ENCODE data around the gene JRKL.
"Not testable (repeated sequence)": the region's sequence is repeated elsewhere in the genome, so short reads cannot be mapped to it uniquely, and the experiment has no call there.

JRKL gene

GRCh38 chr11:96393753-96394348, 4.0 kb downstream of the JRKL start:
- DNase-seq = no peak

GRCh38 chr11:96394773-96395172, 5.0 kb downstream of the JRKL start:
- no peak for DNase-seq

GRCh38 chr11:96396637-96397036, 6.8 kb downstream of the JRKL start:
- no peak for DNase-seq

- DNase-seq = no peak
Observed at GRCh38 chr11:96397863-96398262, 8.1 kb downstream of the JRKL start.

- DNase-seq = no peak
Observed at GRCh38 chr11:96400697-96401096, 10.9 kb downstream of the JRKL start.

- not testable (repeated sequence) for DNase-seq
Observed at GRCh38 chr11:96411412-96411811, 21.6 kb downstream of the JRKL start.

- no peak for DNase-seq
Observed at GRCh38 chr11:96412761-96413381, 23.1 kb downstream of the JRKL start.

- DNase-seq = no peak
Observed at GRCh38 chr11:96413408-96413807, 23.6 kb downstream of the JRKL start.

GRCh38 chr11:96424693-96425092, 34.9 kb downstream of the JRKL start:
- no peak for DNase-seq

- DNase-seq = no peak
Observed at GRCh38 chr11:96430668-96431067, 40.9 kb downstream of the JRKL start.

- not testable (repeated sequence) for DNase-seq
Observed at GRCh38 chr11:96432654-96433053, 42.8 kb downstream of the JRKL start.
